Stimulated activated naive CD8-positive, alpha-beta T cell treated with anti-CD3 and anti-CD28 coated beads, Interleukin-15, amount 100 ng/mL, for 72 hours (primary cell): ENCODE data around the gene CRY2.
A peak's percentile ranks its signal among the peaks of the same experiment; 100 is the strongest.

Source experiments
- ATAC-seq: fragments of 150-1000 bp; cut with Tn5 transposase; 2 replicates; pipeline ENCODE4 v1.10.0; 2021; ENCODE audit warnings: mild to moderate bottlenecking, moderate library complexity
- DNase-seq, 2 donors: peaks; one replicate each; pipeline ENCODE4 v3.0.0; 2021 to 2022
- H3K27ac Mint-ChIP-seq, 2 donors: one replicate each; pipeline ENCODE4 v1.8.0; 2022; ENCODE audit warnings: mild to moderate bottlenecking in 2 of 2, mixed read lengths in 2 of 2, moderate library complexity in 2 of 2
- H3K27me3 Mint-ChIP-seq: one replicate; pipeline ENCODE4 v1.8.0; 2022; ENCODE audit warnings: mixed read lengths
- H3K4me1 Mint-ChIP-seq: one replicate; pipeline ENCODE4 v1.8.0; 2022; ENCODE audit warnings: mild to moderate bottlenecking, mixed read lengths
- H3K4me3 Mint-ChIP-seq, 2 donors: one replicate each; pipeline ENCODE4 v1.8.0; 2022; ENCODE audit warnings: mild to moderate bottlenecking in 2 of 2, mixed read lengths in 2 of 2, moderate library complexity in 1 of 2
- H3K9me3 Mint-ChIP-seq, 2 donors: one replicate each; pipeline ENCODE4 v1.8.0; 2022; ENCODE audit warnings: mixed read lengths in 2 of 2

CRY2 gene

DNA sequence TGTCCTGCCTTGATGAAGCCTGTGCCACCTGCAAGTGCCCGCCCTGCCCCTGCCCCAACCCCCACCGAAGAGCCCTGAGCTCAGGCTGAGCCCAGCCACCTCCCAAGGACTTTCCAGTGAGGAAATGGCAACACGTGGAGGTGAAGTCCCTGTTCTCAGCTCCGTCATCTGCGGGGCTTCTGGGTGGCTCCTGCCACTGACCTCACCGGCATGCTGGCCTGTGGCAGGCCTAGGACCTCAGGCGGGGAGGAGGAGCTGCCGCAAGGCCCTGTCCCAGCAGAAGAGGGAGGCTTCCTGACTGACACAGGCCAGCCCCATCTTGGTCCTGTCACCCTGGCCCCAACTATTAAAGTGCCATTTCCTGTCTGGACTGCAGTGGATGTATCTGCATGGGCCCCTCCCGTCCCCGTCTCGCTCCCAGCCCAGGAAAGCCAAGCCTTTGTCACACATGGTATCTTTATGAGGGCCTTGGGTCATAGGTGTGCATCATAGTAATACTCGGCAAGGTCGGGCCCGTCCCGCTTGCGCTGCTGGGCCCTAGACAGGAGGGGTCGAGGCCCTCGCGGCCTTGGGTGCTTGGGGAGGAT lies 58.9 kb downstream of the CRY2 start:
- H3K9me3 Mint-ChIP-seq: no peaks in the 10 kb centered on the region
- H3K27ac Mint-ChIP-seq: no peak overlapping the region
- no peak for DNase-seq
- peaks cover 9% of the 10 kb centered on the region for H3K4me1 Mint-ChIP-seq
- H3K4me3 Mint-ChIP-seq: no peak overlapping the region
- ATAC-seq: peak; percentile 26
- peaks cover 6% of the 10 kb centered on the region for H3K27me3 Mint-ChIP-seq

DNA sequence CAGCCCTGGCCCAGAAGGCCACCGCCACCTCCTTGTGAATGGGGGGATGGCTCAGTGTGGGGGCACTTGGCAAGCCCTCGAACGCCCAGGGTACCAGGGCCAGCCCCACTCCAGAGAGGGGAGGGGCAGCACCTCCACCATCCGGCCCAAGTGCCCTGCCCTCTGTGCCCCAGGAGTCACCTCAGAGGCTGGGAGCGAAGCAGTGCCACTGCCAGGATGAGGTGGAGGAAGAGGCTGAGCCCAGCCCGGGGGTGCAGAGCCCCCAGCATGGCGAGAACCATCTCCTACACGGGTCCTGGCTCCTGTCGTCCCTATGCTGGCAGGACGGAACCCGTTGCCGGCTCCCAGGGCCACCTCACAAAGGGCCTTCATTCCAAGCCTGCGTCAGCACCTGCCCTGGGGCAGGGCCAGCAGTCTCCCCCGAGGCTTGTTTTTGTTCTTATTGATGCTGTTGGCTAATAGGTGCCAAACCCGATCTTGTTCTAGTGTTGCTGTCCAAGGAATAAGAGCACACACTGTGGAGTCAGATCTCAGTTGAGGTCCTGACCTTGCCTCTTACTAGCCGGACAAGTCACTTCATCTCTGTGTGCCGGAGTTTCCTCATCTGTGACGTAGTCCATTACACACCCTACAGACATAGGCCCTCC lies 59.8 kb downstream of the CRY2 start, which contains the start of gene FREY1:
Gene FREY1 (minus strand): TSS at position 307 of the 647 bp plus-strand sequence. CDS start 26 bp downstream, at position 281.
- Mint-ChIP-seq H3K4me1 (peaks cover 9% of the 10 kb centered on the region), H3K27ac (no peak within 1 kb of the TSS), H3K27me3 (no peaks in the 10 kb centered on the region), H3K9me3 (no peaks in the 10 kb centered on the region), H3K4me3 (no peak within 1 kb of the TSS)
- DNase-seq (no peak), ATAC-seq (no peak)

DNA sequence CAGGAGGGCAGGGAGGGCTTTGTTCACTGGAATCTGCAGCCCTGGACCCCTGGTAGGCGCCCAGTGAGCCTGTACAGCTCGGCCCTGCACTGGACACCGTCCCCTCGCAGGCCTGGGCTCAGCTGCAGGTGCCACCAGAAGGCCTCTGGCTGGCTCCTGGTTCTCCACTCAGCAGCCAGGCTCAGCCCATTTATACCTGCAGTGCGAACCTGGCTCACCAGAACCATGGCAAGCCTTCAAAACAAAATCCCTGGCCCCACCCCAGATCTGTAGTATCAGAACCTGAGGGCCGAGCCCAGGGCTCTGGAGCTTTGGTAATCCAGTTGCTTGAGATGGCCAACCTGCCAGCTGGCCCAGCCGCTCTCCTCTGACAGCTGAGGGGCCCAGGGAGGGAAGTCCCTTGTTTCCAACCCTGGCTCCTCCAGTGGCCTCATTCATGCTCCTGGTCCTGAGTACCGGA lies 60.7 kb downstream of the CRY2 start:
- Mint-ChIP-seq H3K27me3 (no peaks in the 10 kb centered on the region), H3K9me3 (no peaks in the 10 kb centered on the region), H3K4me1 (peaks cover 9% of the 10 kb centered on the region), H3K27ac (no peak overlapping the region), H3K4me3 (no peak overlapping the region)
- DNase-seq (no peak), ATAC-seq (no peak)

DNA sequence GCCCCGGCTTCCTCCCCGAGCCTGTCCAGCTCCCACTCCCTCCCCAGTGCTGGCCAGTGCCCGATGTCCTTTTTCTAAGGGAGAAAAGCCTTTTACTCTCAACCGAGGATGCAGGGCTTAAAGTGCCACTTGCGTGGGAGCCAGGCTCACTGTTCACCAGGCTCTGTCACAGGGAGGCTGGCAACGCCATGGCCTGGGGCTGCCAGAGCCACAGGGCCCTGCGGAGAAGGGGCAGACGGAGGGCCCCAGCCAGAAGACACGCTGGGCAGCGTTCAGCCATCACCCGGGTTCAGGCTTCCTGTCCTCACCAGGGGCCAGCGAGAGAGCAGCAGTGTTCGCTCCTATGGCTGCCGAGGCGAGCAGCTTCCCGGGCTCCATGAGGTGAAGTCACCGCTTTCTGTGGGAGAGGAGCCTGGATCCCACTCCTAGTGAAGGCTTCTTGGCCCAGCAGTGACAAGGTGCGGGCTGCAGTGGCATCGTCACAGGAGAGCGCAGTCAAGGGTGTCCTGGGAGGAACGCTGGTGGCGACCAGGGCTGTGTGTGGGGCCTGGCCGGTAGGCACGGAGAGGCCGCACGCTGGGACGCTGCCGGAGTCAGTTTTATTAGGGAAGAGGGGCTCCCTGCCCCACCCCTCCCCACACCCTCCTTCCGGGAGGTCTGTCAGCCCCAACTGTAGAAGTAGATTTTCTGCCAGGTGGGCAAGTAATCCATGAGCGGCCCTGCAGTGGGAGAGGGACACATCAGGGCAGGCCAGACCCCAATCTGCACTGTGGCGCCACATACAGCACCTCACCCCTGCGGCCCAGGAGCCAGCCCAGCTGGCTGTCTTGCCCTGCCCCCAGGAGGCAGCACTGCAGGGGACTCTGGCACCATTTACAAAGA lies 62.6 kb downstream of the CRY2 start:
- Mint-ChIP-seq H3K4me3 (no peak overlapping the region), H3K9me3 (no peaks in the 10 kb centered on the region), H3K4me1 (peaks cover 26% of the 10 kb centered on the region), H3K27ac (no peak overlapping the region), H3K27me3 (no peaks in the 10 kb centered on the region)
- ATAC-seq: no peak
- DNase-seq: no peak

DNA sequence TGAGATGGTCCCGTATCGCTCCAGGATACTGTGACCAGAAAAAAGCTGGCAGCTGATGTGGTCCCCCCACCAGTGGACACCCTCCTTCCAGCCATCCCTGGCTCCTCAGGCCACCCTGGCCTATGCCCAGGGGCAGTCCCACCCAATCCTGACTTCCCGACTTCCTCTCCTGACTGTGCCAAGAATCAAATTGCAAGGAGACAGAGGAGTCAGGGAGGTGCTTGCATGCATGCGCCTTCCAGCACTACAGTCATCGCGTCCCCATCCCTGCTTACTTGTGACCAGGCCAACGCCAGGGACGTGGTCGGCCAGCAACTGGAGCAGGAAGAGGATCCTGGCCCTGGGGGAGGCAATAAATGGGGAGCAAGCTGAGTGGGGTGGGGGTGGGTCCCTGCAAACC lies 63.3 kb downstream of the CRY2 start:
- H3K9me3 Mint-ChIP-seq: no peaks in the 10 kb centered on the region
- no peak overlapping the region for H3K4me3 Mint-ChIP-seq
- no peak for ATAC-seq
- DNase-seq: no peak
- H3K4me1 Mint-ChIP-seq: peaks cover 32% of the 10 kb centered on the region
- no peak overlapping the region for H3K27ac Mint-ChIP-seq
- no peaks in the 10 kb centered on the region for H3K27me3 Mint-ChIP-seq

DNA sequence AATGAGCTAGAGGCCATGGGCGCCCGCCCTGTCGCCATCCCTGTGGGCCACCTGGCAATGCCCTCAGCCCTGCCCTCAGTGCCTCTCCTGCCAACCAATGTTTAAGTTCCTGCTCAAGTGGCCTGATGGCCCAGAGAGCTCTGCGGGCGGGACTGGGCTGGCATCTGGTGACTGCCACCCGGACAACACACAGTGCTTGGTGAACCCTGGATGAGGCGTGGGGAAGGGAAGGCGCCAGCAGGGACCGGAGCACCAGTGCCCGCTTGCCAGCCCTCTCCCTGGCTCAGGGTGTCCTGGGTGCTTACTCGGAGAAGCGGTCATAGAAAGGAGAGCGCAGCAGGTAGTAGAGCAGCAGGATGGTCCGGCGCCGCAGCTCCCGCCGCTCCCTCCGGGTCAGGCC lies 66.2 kb downstream of the CRY2 start:
- ATAC-seq (no peak), DNase-seq (no peak)
- Mint-ChIP-seq H3K4me1 (peaks cover 40% of the 10 kb centered on the region), H3K4me3 (no peak overlapping the region), H3K9me3 (no peaks in the 10 kb centered on the region), H3K27ac (peak overlapping the region; percentile 46 to 85), H3K27me3 (no peaks in the 10 kb centered on the region)

DNA sequence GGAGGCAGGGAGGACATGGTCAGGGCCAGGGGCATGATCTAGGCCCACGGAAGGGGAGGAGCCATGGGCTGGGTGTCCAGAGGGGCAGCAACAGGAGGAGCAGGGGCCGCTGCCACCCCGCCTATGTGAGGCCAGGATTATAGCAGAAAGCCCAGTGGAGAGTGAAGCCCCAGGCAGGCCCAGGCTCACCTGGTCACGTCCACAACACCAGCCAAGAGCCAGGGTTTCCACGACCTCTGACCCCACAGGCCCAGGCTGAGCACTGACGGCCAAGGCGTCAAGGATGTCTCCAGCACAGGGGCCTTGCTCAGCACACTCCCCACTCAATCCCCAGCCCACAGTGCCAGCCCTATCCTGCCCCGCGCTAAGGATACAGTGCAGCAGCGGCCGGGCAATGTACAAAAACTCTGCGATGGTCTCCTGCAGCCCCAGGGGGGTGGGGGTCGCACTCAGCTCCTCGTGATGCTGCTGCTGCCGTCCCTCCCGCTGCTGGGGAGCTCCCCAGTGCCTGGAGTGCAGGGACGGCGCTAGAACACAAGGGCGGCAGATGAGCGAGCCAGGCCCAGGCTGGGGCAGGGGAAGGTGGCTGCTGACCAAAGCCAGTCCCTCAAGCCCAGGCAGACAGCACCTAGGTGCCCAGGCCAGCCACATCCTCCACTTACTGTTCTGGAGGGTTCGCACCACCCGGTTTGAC lies 66.8 kb downstream of the CRY2 start:
- Mint-ChIP-seq H3K27me3 (no peaks in the 10 kb centered on the region), H3K27ac (peak overlapping the region in 1 of 2 donors; percentile 46)

DNA sequence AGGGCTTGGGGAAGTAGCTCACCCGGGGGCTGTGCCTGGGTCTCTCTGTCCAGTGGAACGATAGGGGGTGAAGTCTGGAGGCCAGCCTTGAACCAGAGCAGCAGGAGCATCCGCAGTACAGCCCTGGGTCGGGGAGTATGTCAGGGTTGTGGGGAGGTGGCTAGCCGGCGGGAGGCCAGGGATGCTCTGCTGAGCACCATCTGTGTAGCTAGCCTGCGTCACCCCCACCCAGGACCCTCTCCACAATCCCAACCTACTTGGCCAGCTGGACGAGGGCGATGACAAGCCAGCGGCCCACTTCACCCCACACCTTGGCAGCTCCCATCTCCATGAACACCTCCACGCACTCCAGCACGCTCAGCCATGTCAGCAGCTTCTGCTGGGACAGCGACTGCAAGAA lies 68.2 kb downstream of the CRY2 start:
- no peak for ATAC-seq
- DNase-seq: no peak
- H3K4me1 Mint-ChIP-seq: peaks cover 55% of the 10 kb centered on the region
- no peaks in the 10 kb centered on the region for H3K9me3 Mint-ChIP-seq
- no peaks in the 10 kb centered on the region for H3K27me3 Mint-ChIP-seq
- no peak overlapping the region for H3K4me3 Mint-ChIP-seq
- H3K27ac Mint-ChIP-seq: no peak overlapping the region

More for the DNA sequence above, 66.8 kb downstream of the CRY2 start:
- H3K4me1 Mint-ChIP-seq: peaks cover 45% of the 10 kb centered on the region
- H3K9me3 Mint-ChIP-seq: no peaks in the 10 kb centered on the region
- ATAC-seq (no peak), DNase-seq (no peak)
- no peak overlapping the region for H3K4me3 Mint-ChIP-seq

DNA sequence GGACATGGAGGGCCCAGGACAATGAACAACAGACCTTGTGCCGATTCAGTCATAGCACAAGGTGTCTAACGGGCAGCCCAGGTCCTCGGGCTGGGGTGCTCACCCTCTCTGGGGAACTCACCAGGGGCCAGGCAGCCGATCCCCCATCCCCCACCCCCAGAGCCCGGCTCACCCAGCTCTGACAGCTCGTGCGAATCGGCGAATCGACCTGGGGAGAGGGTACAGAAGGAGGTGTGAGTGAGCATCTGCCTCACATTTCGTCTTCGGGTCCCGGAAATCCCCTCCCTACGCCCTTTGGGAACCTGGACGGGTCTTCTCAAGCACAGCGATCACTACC lies 70.0 kb downstream of the CRY2 start:
- peak overlapping the region; percentile 93 to 98 for H3K27ac Mint-ChIP-seq
- peaks cover 8% of the 10 kb centered on the region for H3K27me3 Mint-ChIP-seq
- peaks cover 66% of the 10 kb centered on the region for H3K4me1 Mint-ChIP-seq
- H3K4me3 Mint-ChIP-seq: peak overlapping the region; percentile 95 to 99
- DNase-seq (no peak), ATAC-seq (peak; percentile 0)
- H3K9me3 Mint-ChIP-seq: no peaks in the 10 kb centered on the region

DNA sequence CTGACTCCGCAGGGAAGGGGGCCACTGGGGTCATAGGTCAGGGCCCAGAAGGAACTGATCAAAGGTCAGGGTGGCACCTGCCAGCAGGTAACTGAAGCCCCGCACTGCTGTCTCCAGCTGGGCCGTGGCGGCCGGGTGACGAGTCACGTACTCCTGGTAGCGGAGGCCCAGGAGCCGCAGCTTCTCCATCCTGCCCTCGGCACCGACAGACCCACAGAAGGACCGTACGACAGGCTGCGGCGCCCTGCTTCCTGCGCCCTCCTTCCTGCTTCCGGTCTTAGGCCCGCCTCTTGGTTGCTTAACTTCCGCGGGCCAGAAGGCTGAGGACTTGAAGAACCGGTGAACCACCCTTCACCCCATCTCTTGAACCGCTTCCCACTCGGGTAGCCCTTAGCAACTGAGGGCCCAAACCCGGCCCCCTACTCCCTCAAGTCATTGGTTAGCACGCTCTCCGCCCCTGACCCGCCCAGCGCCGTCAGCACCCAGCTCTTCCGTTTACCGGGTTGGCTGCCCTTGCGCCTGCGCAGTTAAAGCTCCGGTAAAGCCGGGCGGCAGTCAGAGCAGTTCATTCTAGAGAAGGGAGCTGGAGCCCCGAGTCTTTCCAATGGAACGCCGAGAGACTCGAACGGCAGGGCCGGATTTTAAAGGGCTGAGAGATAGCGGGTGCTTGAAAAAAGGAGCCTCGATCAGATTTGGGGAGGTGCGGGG lies 70.5 kb downstream of the CRY2 start, which contains the start of gene PEX16:
Gene PEX16 (minus strand): TSS at position 255 of the 708 bp plus-strand sequence. CDS start 66 bp downstream, at position 189.
- peaks cover 66% of the 10 kb centered on the region for H3K4me1 Mint-ChIP-seq
- no peaks in the 10 kb centered on the region for H3K9me3 Mint-ChIP-seq
- DNase-seq (peak; percentile 96 to 98), ATAC-seq (peak; percentile 94)
- peak within 1 kb of the TSS; percentile 93 to 98 for H3K27ac Mint-ChIP-seq
- H3K27me3 Mint-ChIP-seq: peaks cover 8% of the 10 kb centered on the region
- H3K4me3 Mint-ChIP-seq: peak within 1 kb of the TSS; percentile 95 to 99

DNA sequence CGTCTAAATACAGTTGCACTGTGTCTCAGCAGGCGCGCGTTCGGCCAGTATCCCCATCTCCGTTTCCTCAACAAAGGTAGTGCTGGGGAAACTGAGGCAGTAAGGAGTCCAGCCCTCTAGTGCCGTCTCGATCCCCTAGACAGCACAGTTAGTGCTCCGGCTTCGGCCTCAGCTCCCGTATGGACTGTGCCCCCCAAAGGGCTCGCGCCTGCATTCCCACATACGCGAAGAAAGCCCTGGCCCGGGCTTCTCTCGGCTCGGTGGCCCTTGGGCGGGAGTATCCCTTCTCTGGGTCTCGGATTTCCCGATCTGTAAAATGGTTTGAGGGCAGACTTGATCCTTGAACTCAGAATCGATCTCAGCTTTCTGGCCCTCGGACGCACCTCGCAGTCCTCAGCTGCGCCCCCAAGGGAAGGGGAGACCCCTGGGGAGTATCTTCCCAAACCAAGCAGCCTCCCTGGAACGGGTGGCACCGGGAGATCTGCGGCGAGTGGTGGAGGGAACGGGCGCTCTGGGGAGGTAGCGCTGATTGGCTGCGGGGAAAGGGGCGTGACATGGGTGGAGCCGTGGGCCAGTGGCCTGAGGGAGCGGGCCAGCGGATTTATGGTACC lies 71.2 kb downstream of the CRY2 start:
- peak; percentile 45 to 57 for DNase-seq

DNA sequence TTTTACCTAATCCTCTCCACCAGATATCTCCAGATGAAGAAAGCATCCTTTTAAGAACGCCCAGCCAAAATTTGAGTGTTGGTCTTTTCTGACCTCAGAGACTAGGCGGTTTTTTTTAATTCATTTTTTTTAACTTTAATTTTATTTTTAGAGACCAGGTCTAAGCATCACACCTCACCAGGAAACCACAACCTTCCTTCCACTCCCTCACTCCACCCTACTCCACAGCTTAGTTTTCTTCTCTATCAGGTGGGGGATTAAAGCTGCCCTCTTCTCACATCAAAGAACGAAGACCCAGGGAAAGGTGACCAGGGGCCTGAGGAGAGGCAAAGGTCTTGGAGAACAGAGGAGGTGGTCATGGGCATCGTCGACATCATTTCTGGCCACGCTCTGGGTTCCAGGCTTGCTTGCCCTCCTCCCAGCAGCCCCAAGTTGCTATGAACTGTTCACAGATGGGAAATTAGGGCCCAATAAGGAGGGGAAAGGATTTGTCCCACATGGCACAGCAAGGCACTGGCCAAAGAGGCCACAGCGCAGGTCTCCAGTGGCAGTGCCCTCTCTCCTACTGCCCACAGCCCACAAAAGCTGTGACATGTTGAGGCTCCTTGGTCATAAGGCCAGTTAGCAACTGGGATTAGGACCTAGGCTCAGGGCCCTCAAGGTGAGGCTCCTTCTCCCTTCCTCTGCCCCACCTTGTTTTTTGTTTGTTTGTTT lies 71.8 kb downstream of the CRY2 start:
- ATAC-seq: no peak
- peaks cover 19% of the 10 kb centered on the region for H3K27me3 Mint-ChIP-seq
- peaks cover 62% of the 10 kb centered on the region for H3K4me1 Mint-ChIP-seq
- H3K27ac Mint-ChIP-seq: peak overlapping the region in 1 of 2 donors; percentile 50
- no peaks in the 10 kb centered on the region for H3K9me3 Mint-ChIP-seq
- H3K4me3 Mint-ChIP-seq: peak overlapping the region; percentile 95 to 99
- DNase-seq: no peak

More for the DNA sequence above, 71.2 kb downstream of the CRY2 start:
- H3K4me1 Mint-ChIP-seq: peaks cover 65% of the 10 kb centered on the region
- ATAC-seq: peak; percentile 25
- peak overlapping the region; percentile 93 to 98 for H3K27ac Mint-ChIP-seq
- H3K4me3 Mint-ChIP-seq: peak overlapping the region; percentile 95 to 99
- H3K27me3 Mint-ChIP-seq: peaks cover 13% of the 10 kb centered on the region
- no peaks in the 10 kb centered on the region for H3K9me3 Mint-ChIP-seq

DNA sequence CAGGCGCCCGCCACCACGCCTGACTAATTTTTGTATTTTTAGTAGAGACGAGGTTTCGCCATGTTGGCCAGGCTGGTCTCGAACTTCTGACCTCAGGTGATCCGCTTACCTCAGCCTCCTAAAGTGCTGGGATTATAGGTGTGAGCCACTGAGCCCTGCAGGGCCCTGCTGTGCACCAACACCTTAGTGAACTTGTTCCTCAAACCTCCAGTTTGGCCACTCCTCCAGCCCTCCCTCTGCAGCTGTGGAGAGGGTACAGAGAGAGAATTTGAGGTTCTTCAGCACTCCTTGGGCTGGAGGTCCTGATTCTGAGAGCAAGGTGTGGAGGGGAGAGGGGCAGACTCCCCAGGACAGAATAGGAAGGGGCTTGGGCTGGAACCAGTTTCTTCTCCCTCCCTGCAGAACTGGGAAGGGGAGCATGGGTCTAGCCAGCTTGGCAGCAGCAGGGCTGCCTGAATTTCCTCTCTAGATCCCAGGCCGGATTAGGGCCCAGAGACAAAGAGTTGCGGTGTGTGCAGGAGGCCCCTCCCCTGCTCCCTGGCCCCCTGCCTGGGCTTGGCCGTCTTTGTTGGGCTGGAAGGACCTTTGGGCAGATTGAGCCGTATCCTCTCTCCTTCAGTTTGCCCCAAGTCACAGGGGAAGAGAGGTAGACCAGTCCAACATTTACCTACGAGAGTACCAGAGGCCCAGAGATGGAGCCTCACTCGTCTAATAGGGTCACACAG lies 72.7 kb downstream of the CRY2 start:
- ATAC-seq: no peak
- Mint-ChIP-seq H3K27me3 (peaks cover 27% of the 10 kb centered on the region), H3K4me1 (peaks cover 61% of the 10 kb centered on the region), H3K9me3 (no peaks in the 10 kb centered on the region), H3K4me3 (peak overlapping the region in 1 of 2 donors; percentile 35), H3K27ac (no peak overlapping the region)
- no peak for DNase-seq
